Mesendoderm (in vitro differentiated cells): Measurements from ENCODE around the gene NTN1.

Source experiments
- DNase-seq: peaks from one replicate; pipeline ENCODE4 v3.0.0; 2013
- H2AK5ac ChIP-seq: 2 replicates; pipeline ENCODE4 v1.6.1; 2013; ENCODE audit warnings: low read length, inconsistent platforms
- H2BK120ac ChIP-seq: 2 replicates; pipeline ENCODE4 v1.6.1; 2013; ENCODE audit warnings: low read depth, mild to moderate bottlenecking, low read length, moderate library complexity, mixed read lengths
- H2BK15ac ChIP-seq: replicated peaks from 2 replicates; pipeline ENCODE4 v1.6.1; 2013; ENCODE audit warnings: low read depth, mild to moderate bottlenecking, moderate library complexity
- H2BK5ac ChIP-seq: 2 replicates; pipeline ENCODE4 v1.6.1; 2013; ENCODE audit warnings: low read length, inconsistent platforms
- H3K18ac ChIP-seq: 2 replicates; pipeline ENCODE4 v1.6.1; 2013; ENCODE audit warnings: mild to moderate bottlenecking, low read length, mixed read lengths
- H3K23ac ChIP-seq: one replicate; pipeline ENCODE4 v1.6.1; 2013; ENCODE audit warnings: low read length
- H3K27ac ChIP-seq: 2 replicates; pipeline ENCODE4 v1.5.1; 2013; ENCODE audit warnings: low read depth, mild to moderate bottlenecking, inconsistent platforms, low read length, moderate library complexity
- H3K27me3 ChIP-seq: 2 replicates; pipeline ENCODE4 v1.6.1; 2013; ENCODE audit warnings: low read length, control low read depth, mild to moderate bottlenecking, inconsistent platforms; ENCODE audit not compliant: insufficient read depth, poor library complexity
- H3K36me3 ChIP-seq: 2 replicates; pipeline ENCODE4 v1.6.1; 2013; ENCODE audit warnings: low read length, inconsistent platforms; ENCODE audit not compliant: control insufficient read depth, insufficient read depth
- H3K4ac ChIP-seq: one replicate; pipeline ENCODE4 v1.6.1; 2013; ENCODE audit warnings: low read depth, mild to moderate bottlenecking, low read length, moderate library complexity
- H3K4me1 ChIP-seq: 2 replicates; pipeline ENCODE4 v1.6.1; 2013; ENCODE audit warnings: low read depth, low read length, inconsistent platforms; ENCODE audit not compliant: control insufficient read depth
- H3K4me2 ChIP-seq: 2 replicates; pipeline ENCODE4 v1.6.1; 2013; ENCODE audit warnings: low read length
- H3K4me3 ChIP-seq: 2 replicates; pipeline ENCODE4 v1.5.1; 2013; ENCODE audit warnings: mild to moderate bottlenecking, low read length
- H3K56ac ChIP-seq: one replicate; pipeline ENCODE4 v1.6.1; 2013; ENCODE audit warnings: low read length
- H3K79me1 ChIP-seq: 2 replicates; pipeline ENCODE4 v1.6.1; 2013; ENCODE audit warnings: low read length, inconsistent platforms
- H3K79me2 ChIP-seq: 2 replicates; pipeline ENCODE4 v1.6.1; 2013; ENCODE audit warnings: mild to moderate bottlenecking, low read length; ENCODE audit not compliant: control insufficient read depth, insufficient read depth
- H3K9ac ChIP-seq: 2 replicates; pipeline ENCODE4 v1.6.1; 2013; ENCODE audit warnings: low read length, inconsistent platforms
- H4K5ac ChIP-seq: one replicate; pipeline ENCODE4 v1.6.1; 2013; ENCODE audit warnings: low read length
- H4K8ac ChIP-seq: one replicate; pipeline ENCODE4 v1.6.1; 2013; ENCODE audit warnings: low read depth, mild to moderate bottlenecking, control low read depth, low read length, moderate library complexity
- WGBS: extraction: QIAGEN DNeasy Blood & Tissue Kit; methylation state at CpG from one replicate; pipeline ENCODE4 v1.1.7; 2013; ENCODE audit warnings: low lambda C conversion rate, missing lambda C conversion rate; ENCODE audit not compliant: insufficient coverage; ENCODE audit errors: extremely low coverage; 5-methylcytosine and 5-hydroxymethylcytosine counted together

Gene NTN1

GRCh38 chr17:9174779-9175574 lies 153.7 kb downstream of the NTN1 start:
- Histone ChIP-seq H3K4me2 (no peak overlapping the region), H3K27me3 (no peaks in the 10 kb centered on the region), H3K4ac (no peak overlapping the region), H3K4me3 (no peak overlapping the region), H2BK5ac (no peak overlapping the region), H3K79me1 (no peaks in the 10 kb centered on the region), H3K18ac (no peak overlapping the region), H2AK5ac (no peak overlapping the region), H3K27ac (no peak overlapping the region), H3K23ac (no peak overlapping the region), H2BK120ac (no peak overlapping the region), H3K79me2 (no peaks in the 10 kb centered on the region), H3K4me1 (peaks cover 5% of the 10 kb centered on the region), H4K8ac (no peak overlapping the region), H3K56ac (no peak overlapping the region), H3K9ac (no peak overlapping the region), H2BK15ac (no peak overlapping the region), H3K36me3 (no peaks in the 10 kb centered on the region), H4K5ac (no peak overlapping the region)
- DNase-seq: no peak
- WGBS: no CpG with 5 or more reads among the region's 9 CpGs

- Histone ChIP-seq H3K23ac (no peak overlapping the region), H3K79me2 (no peaks in the 10 kb centered on the region), H3K4me3 (no peak overlapping the region), H3K4me1 (no peaks in the 10 kb centered on the region), H2AK5ac (no peak overlapping the region), H3K4ac (no peak overlapping the region), H3K9ac (no peak overlapping the region), H3K27ac (no peak overlapping the region), H3K27me3 (no peaks in the 10 kb centered on the region), H3K56ac (no peak overlapping the region), H2BK120ac (no peak overlapping the region), H2BK5ac (no peak overlapping the region), H3K4me2 (no peak overlapping the region), H2BK15ac (no peak overlapping the region), H3K36me3 (no peaks in the 10 kb centered on the region), H4K8ac (no peak overlapping the region), H4K5ac (no peak overlapping the region), H3K18ac (no peak overlapping the region), H3K79me1 (no peaks in the 10 kb centered on the region)
- no peak for DNase-seq
- WGBS: 93% methylated on average over 2 of the region's 14 CpGs
These were observed 154.6 kb downstream of the NTN1 start for GRCh38 chr17:9175700-9176467.

GRCh38 chr17:9177212-9177611 lies 155.9 kb downstream of the NTN1 start:
- no peak for DNase-seq
- H4K5ac ChIP-seq: no peak overlapping the region
- no peak overlapping the region for H3K9ac ChIP-seq

GRCh38 chr17:9178319-9178718 lies 157.0 kb downstream of the NTN1 start:
- no CpG with 5 or more reads among the region's 9 CpGs for WGBS
- no peaks in the 10 kb centered on the region for H3K79me2 ChIP-seq
- H4K8ac ChIP-seq: no peak overlapping the region
- no peak overlapping the region for H3K9ac ChIP-seq
- H3K27me3 ChIP-seq: no peaks in the 10 kb centered on the region
- no peaks in the 10 kb centered on the region for H3K4me1 ChIP-seq
- H2AK5ac ChIP-seq: no peak overlapping the region
- no peak overlapping the region for H3K4me3 ChIP-seq
- H3K4me2 ChIP-seq: no peak overlapping the region
- no peak overlapping the region for H2BK5ac ChIP-seq
- H3K18ac ChIP-seq: no peak overlapping the region
- H3K4ac ChIP-seq: no peak overlapping the region
- DNase-seq: peak; percentile 3
- H3K23ac ChIP-seq: no peak overlapping the region
- no peaks in the 10 kb centered on the region for H3K36me3 ChIP-seq
- no peak overlapping the region for H3K27ac ChIP-seq
- no peak overlapping the region for H2BK120ac ChIP-seq
- no peak overlapping the region for H2BK15ac ChIP-seq
- no peak overlapping the region for H4K5ac ChIP-seq
- no peaks in the 10 kb centered on the region for H3K79me1 ChIP-seq
- H3K56ac ChIP-seq: no peak overlapping the region

More at GRCh38 chr17:9177212-9177611, 155.9 kb downstream of the NTN1 start:
- H3K4me3 ChIP-seq: no peak overlapping the region
- no peak overlapping the region for H3K18ac ChIP-seq
- H3K4me1 ChIP-seq: no peaks in the 10 kb centered on the region
- no peaks in the 10 kb centered on the region for H3K36me3 ChIP-seq
- no peak overlapping the region for H2BK15ac ChIP-seq
- H3K4me2 ChIP-seq: no peak overlapping the region
- WGBS: no CpG with 5 or more reads among the region's 15 CpGs
- H3K79me2 ChIP-seq: no peaks in the 10 kb centered on the region
- H3K79me1 ChIP-seq: no peaks in the 10 kb centered on the region
- no peaks in the 10 kb centered on the region for H3K27me3 ChIP-seq
- no peak overlapping the region for H2AK5ac ChIP-seq
- H3K23ac ChIP-seq: no peak overlapping the region
- no peak overlapping the region for H3K27ac ChIP-seq
- no peak overlapping the region for H4K8ac ChIP-seq
- no peak overlapping the region for H2BK5ac ChIP-seq
- H3K56ac ChIP-seq: no peak overlapping the region
- H3K4ac ChIP-seq: no peak overlapping the region
- no peak overlapping the region for H2BK120ac ChIP-seq

- Histone ChIP-seq H4K5ac (no peak overlapping the region), H3K9ac (no peak overlapping the region), H3K56ac (no peak overlapping the region), H3K23ac (no peak overlapping the region), H2AK5ac (no peak overlapping the region), H3K18ac (no peak overlapping the region), H3K27me3 (no peaks in the 10 kb centered on the region), H3K4ac (no peak overlapping the region), H3K79me1 (no peaks in the 10 kb centered on the region), H3K27ac (no peak overlapping the region), H2BK5ac (no peak overlapping the region), H4K8ac (no peak overlapping the region), H3K4me1 (no peaks in the 10 kb centered on the region), H2BK15ac (no peak overlapping the region), H3K4me3 (no peak overlapping the region), H3K79me2 (no peaks in the 10 kb centered on the region), H3K4me2 (no peak overlapping the region), H2BK120ac (no peak overlapping the region), H3K36me3 (no peaks in the 10 kb centered on the region)
- peak; percentile 37 for DNase-seq
- no CpG with 5 or more reads among the region's 14 CpGs for WGBS
These were observed 158.3 kb downstream of the NTN1 start for GRCh38 chr17:9179602-9180001.
